ENCODE data around the gene TRAFD1. TPM values are rescaled to one million over a fixed set of nuclear protein-coding genes. Genes with fewer than 3 reads are reported as not detected.

Gene TRAFD1
- total and polyA plus RNA-seq, 2 of the 8 experiments (the other 6 are each of a cell fraction or from before 2014, with no cell fraction given): 18.1 to 33.1 TPM

GRCh38 chr12:112163471-112163991, 38.2 kb downstream of the TRAFD1 start (continued):
- TF ChIP-seq HDAC2 (IDR thresholded peaks at IDR 0.05; ENCODE audit: borderline replicate concordance in 1 of 2, low read depth in 2 of 2, low read length in 2 of 2) (no peak), CREB1 (IDR thresholded peaks at IDR 0.05) (no peak), SAP30 (IDR thresholded peaks at IDR 0.05; ENCODE audit: insufficient read depth, insufficient replicate concordance, low read length) (no peak), CHD2 (IDR thresholded peaks at IDR 0.05; ENCODE audit: low read length) (no peak)

Measured in H1 (cell line).